Left colon (tissue), 2 donors: ENCODE results near the gene MXI1. TPM values are rescaled to one million over a fixed set of nuclear protein-coding genes. Genes with fewer than 3 reads are reported as not detected.
"Not testable (repeated sequence)": the region's sequence is repeated elsewhere in the genome, so short reads cannot be mapped to it uniquely, and the experiment has no call there.

ENCODE experiments used
- ATAC-seq: fragments of 200-7000 bp; cut with Tn5 transposase; one replicate; pipeline ENCODE4 v1.9.1; 2020; ENCODE audit warnings: mild to moderate bottlenecking, moderate library complexity
- DNase-seq, 2 donors: peaks; one replicate each; pipeline ENCODE4 v3.0.0-alpha.2; 2020
- intact Hi-C, 2 donors: fragments of 100-400 bp; cut with DNase I in 1 of 2; cut with micrococcal nuclease in 1 of 2; formaldehyde crosslinking; loops; one replicate each; pipeline versions ENCODE4 v1.11.2 to v1.14.0; 2022; cut with DNase I, micrococcal nuclease
- total RNA-seq, 2 donors: library from RNA; stranded (reverse); fragmentation: NEBNext Ultra II Directional; extraction: Animal tissue kit (Norgen Biotek cat#: 25700); gene quantifications; one replicate each; pipeline ENCODE4 v1.2.1, GENCODE V29; 2021
- donor health status: DM: no; HTN: no; CAD: no.
- donor health status: DM: yes; HTN: yes; CAD: no.

Gene MXI1
- total RNA-seq, 2 donors from 2014 or later = 134 to 154 TPM

DNA sequence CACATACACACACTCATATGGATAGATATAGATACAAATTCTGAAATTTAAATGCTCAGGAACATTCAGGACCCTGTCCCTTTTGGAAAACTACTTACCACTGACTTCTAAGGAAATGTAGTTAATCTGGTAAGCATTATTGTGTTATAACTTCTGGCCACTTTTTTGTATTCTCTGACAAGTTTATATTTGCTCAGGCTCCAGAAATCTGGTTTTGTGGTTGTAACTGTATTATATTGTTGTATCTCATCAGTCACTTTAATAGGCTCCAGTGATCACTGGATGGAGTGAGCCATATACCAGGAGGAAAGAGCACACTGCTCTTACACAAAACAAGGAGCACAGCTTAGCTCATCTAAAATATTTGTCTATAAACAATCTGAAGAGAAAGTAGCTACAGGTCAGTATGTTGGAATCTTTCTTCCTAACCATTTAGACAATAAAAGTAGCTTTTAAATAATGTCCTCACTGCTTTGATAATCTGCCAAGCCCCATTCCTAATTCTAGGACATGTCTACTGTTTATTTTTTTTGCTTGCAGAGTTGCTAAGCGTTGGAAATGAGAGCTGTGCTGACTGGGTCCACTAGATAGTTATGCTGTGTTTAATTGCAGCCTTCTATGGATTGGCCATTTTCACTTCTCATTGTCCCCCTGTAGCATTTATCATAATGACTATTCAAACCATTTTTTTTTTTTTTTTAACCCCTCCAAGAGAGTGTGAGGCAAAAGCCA, 53.5 kb downstream of the MXI1 start:
- DNase-seq (no peak), ATAC-seq (no peak)
- intact Hi-C loops = no loop called here

GRCh38 chr10:110263164-110263563, 55.8 kb downstream of the MXI1 start:
- ATAC-seq (no peak), DNase-seq (no peak)
- intact Hi-C loops = no loop called here

DNA sequence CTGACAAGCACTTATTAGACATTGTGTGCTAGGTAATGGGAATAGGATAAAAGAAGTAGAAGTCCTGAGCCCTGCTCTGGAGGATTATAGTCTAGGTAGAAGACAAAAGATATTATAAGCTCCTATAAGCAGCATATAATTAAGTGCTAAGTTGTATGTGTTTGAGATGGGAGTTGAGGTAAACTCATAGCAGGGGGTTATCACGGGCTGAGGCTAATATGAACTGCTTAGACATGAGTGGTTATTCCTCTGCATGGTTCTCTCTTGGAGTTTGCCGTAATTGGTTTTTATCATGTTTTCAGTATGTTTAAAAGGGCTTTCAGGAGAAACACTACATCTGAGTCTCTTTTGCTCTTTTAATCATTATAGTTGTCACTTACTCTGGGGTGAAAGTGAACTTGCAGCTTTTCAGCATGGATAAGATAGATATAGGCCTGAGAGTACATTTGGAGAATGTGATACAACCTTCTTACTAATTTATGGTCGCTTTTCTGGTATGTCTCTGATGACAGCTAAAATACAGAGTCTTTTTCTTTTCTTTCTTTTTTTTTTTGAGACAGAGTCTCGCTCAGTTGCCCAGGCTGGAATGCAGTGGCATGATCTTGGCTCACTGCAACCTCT, 58.3 kb downstream of the MXI1 start:
- intact Hi-C loops = no loop called here
- DNase-seq = no peak
- no peak for ATAC-seq

DNA sequence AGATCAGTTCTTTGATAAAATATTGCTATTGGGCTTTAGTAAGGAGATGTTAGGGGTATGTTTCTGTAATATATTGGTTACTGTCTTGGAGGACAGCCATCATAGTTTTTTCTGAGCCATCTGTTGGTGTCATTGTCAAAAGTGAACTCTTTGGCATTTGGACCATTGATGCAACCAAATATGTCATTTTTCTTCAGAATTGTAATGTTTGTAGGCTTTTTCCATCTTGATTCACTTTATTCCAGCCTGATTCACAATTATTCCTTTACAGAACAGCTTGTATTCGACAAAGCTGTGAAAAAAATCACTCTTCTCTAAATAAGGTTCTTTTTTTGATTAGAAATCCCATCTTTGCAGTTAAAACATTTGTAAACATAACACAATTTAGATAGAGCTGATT, 59.9 kb downstream of the MXI1 start:
- intact Hi-C loops = no loop called here
- DNase-seq = no peak
- no peak for ATAC-seq

DNA sequence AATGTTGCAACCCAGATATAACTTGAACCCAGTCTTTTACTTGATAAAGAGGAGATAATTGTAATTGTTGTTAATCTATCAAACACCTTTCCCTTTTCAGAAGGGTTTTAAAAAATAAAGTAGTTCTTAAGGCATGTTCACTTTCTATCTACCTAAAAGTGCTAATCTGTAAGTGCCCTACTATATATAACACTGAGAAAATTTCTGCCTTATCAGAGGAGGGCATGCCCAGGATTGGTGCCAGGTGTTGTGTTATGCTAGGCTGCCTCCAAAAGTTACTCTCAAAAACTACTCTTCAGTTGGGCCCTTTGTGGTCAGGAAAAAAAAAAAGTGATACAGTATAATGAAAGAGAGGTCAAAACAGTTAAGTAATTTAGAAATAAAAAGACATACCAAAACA, 61.0 kb downstream of the MXI1 start:
- no peak for DNase-seq
- intact Hi-C loops = no loop called here
- no peak for ATAC-seq

DNA sequence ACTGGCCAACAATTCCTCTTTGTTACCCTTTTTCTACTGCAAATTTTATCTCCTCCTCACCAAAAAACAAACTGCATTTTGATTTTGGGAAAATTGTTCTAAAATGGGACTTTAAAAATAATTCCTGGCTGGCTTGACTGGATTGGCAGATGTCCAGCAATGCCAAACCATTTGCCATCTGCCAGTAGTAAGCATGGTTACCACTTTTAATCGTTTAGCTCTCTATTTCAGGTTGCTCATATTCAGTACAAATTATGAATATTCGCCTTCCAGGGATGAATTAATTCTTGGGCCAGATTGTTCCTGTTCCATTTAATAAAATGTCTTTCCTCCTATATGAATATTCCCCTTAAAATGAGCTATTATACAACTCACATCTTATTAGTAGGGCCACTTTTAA, 61.6 kb downstream of the MXI1 start:
- intact Hi-C loops = no loop called here
- DNase-seq (no peak), ATAC-seq (no peak)

- DNase-seq = peak in 1 of 2 donors; percentile 29
- intact Hi-C loops = loop anchor here in 1 of 2 donors (10.0 kb wide), 1 partner anchor 45 kb away; no protein-coding TSS in a partner anchor
Observed at GRCh38 chr10:110269374-110270318, 62.2 kb downstream of the MXI1 start.

GRCh38 chr10:110272995-110273394, 65.6 kb downstream of the MXI1 start:
- not testable (repeated sequence) for DNase-seq, ATAC-seq
- intact Hi-C loops = loop anchor here in 1 of 2 donors (10.0 kb wide), 1 partner anchor 48 kb away; no protein-coding TSS in a partner anchor

More at GRCh38 chr10:110269374-110270318, 62.2 kb downstream of the MXI1 start:
- peak; percentile 92 for ATAC-seq

- intact Hi-C loops = loop anchor here in 1 of 2 donors (10.0 kb wide), 1 partner anchor 49 kb away; no protein-coding TSS in a partner anchor
- DNase-seq (peak; percentile 33 to 47), ATAC-seq (no peak)
Observed at GRCh38 chr10:110273474-110273873, 66.1 kb downstream of the MXI1 start.

DNA sequence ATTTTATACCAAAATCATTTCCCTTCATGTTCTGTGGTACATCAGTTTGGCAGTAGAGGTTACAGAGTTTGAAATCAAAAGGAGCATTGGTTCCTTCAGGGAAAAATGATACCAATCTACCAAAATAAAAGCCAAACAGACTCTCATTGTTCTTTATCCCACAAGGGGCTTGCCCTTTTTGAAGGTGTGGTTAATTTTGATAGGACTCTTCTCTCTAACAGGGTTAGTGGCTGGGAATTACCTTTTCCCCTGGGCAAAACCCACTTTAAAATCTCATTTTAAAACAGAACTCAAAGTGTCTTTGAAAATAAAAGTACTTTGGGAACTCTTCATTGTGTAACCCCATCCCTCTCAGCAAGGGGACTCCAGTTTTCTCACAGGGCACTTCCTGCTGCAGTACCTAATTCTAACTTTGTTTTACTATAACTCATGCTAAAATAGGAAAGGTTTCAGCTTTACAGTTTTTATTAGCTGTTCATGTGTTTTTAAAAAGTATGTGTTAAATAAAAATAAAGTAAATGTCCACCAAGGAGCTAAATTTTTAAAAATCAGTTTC, 66.7 kb downstream of the MXI1 start:
- intact Hi-C loops = loop anchor here in 1 of 2 donors (10.0 kb wide), 1 partner anchor 49 kb away; no protein-coding TSS in a partner anchor
- ATAC-seq (no peak), DNase-seq (no peak)

DNA sequence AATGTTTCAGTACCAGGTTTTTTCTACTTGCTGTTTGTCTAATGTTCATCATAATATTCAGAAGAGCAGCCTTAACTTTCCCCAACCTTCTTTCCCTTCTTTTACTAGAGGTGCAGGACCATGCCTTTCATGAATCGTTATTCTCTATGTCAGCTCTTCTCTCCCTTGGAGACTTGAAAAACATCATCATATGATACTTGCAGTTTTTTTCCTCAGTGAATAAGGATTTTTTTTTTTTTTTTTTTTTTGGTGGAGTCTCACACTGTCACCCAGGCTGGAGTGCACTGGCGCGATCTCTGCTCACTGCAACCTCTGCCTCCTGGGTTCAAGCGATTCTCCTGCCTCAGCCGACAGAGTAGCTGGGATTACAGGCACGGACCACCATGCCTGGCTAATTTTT, 67.2 kb downstream of the MXI1 start:
- intact Hi-C loops = loop anchor here in 1 of 2 donors (10.0 kb wide), 1 partner anchor 50 kb away; no protein-coding TSS in a partner anchor
- no peak for ATAC-seq
- DNase-seq = no peak

- DNase-seq = no peak
- ATAC-seq = no peak
- intact Hi-C loops = loop anchor here in 1 of 2 donors (10.0 kb wide), 1 partner anchor 50 kb away; no protein-coding TSS in a partner anchor
Observed at GRCh38 chr10:110275128-110275729, 67.8 kb downstream of the MXI1 start.

- intact Hi-C loops = loop anchor here in 1 of 2 donors (10.0 kb wide), 1 partner anchor 52 kb away; no protein-coding TSS in a partner anchor
- ATAC-seq (no peak), DNase-seq (no peak)
Observed at GRCh38 chr10:110276603-110277002, 69.2 kb downstream of the MXI1 start.

DNA sequence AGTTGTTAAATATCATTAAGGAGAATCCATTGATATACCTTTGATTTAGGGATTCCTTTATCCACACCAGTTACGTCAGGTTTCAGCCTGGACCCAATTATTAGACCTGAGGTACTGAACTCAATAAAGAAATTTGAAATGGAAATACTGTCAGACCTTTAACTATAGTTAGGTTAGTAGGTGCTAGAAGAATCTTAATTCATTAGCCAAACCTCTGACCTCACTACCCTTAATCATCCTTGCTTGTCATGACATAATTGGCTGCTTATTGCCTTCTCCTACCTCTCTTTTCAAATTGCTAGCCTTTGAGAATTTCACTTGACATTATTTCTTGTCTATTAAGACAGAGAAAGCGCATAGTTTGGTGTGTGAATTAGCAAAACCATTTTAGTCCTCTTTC, 70.2 kb downstream of the MXI1 start:
- intact Hi-C loops = loop anchor here in 1 of 2 donors (10.0 kb wide), 1 partner anchor 53 kb away; no protein-coding TSS in a partner anchor
- no peak for DNase-seq
- ATAC-seq = no peak

DNA sequence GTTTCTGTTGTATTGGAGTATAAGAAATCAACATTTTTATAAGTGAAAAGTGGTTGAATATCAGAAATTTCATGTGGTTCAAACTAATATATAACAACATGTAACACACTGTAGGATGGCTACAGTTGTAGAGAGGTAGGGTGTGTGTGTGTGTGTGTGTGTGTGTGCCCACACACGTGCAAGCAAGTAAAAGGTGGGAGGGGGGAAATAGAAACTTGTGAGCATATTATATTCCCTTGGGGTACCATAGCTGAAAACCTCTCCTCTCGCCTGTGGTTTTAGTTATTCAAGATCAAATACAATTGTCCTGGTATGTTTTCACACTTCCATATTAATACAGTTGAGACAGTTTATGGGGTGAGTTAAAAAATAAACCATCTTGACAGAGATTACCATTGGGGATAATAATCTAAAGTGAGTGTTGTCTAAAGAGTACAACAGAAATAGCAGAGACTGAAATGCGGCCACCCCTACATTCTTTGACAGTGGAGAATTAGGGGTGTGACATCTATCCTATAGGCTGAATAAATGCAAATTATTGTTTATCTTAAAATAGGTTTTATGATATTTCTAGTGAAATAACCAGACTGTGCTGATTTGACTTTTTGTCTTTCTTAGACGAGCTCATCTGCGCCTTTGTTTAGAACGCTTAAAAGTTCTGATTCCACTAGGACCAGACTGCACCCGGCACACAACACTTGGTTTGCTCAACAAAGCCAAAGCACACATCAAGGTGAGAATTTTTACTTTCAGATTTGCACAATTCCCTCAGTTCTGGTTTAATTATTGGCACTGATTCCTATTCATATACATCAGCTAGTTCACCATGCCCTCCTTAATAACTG, 71.4 kb downstream of the MXI1 start:
- DNase-seq (no peak), ATAC-seq (no peak)
- intact Hi-C loops = loop anchor here in 1 of 2 donors (2.0 to 10.0 kb wide), 2 partner anchors 54 to 142 kb away; no protein-coding TSS in a partner anchor

- ATAC-seq (peak; percentile 85), DNase-seq (peak; percentile 36 to 63)
- intact Hi-C loops = loop anchor here in 1 of 2 donors (2.0 to 10.0 kb wide), 2 partner anchors 55 to 143 kb away; no protein-coding TSS in a partner anchor
Observed at GRCh38 chr10:110279407-110279986, 72.1 kb downstream of the MXI1 start.

DNA sequence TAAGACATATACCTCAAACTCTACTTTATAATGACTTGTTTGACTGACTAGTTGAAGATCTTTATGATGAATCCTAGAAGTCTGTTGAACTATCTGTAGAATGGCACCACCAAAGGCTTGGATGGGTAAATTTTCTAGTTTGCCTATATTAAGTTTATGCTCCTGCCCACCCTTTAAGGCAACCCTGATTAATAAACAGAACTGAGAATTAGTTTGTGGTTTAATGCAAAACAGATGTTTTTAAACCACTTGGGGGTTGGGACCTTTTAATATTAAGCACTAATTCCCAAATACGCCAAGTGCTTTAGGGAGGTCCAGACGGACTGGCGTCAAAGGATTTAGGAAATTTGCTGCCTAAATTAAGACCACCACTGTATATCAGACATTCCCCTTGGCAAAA, 76.9 kb downstream of the MXI1 start:
- DNase-seq (no peak), ATAC-seq (no peak)
- intact Hi-C loops = loop anchor here in 1 of 2 donors (5.0 kb wide), 1 partner anchor 147 kb away; no protein-coding TSS in a partner anchor
